Fibroblast of peridontal ligament (primary cell): ENCODE data around the gene GPR87.
A peak's percentile ranks its signal among the peaks of the same experiment; 100 is the strongest.

Source experiments
- DNase-seq: peaks from one replicate; pipeline ENCODE4 v3.0.0-alpha.2; 2010; ENCODE audit errors: extremely low read depth

GPR87 gene

GRCh38 chr3:151315846-151316245, 774 bp downstream of the GPR87 start:
- DNase-seq, result no peak

DNA sequence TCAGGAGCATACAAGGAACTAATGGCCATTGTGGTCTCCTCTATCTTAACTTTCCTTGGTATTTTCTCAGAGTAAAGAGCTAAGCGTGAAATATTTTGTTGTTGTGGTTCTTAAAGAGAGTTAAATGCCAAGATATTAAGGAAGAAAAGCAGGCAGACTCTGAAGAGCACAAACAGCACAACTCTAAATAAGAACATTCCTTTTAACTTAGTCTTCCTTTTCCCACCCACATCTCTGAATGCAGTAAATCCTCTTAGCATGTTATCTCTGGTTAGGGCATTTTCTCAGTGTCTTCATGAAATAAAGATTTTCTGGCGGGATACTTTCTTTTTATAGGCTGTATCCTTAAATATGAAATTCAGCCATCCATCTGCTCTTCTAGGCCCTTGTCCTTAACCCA, 1.5 kb downstream of the GPR87 start:
- no peak for DNase-seq

GRCh38 chr3:151314593-151314992, 2.0 kb downstream of the GPR87 start:
- DNase-seq, result no peak

GRCh38 chr3:151314137-151314536, 2.5 kb downstream of the GPR87 start:
- no peak for DNase-seq

- DNase-seq, result no peak
Observed at GRCh38 chr3:151312972-151313371, 3.6 kb downstream of the GPR87 start.

- DNase-seq, result no peak
Observed at GRCh38 chr3:151309566-151309965, 7.1 kb downstream of the GPR87 start.

GRCh38 chr3:151307583-151308488, 8.8 kb downstream of the GPR87 start:
- peak; percentile 40 for DNase-seq

DNA sequence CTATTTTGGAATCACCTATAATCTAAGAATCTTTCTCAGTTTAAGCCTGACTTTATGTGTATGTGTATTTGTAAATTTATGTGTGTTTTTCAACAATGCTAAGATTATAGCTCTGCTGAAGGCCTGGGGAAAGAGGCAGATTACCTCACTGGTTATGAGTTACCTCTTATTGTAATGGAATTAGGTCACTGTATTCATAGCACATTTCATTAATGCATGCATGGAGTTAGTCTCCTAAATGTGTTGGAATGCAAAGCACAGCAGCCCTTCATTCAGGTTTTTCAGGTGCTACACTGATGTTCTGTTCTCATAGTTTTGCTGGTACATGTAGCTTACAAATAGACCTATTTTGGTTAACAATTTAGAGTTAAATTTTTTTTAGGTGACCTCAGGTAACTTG, 9.5 kb downstream of the GPR87 start:
- DNase-seq, result no peak

DNA sequence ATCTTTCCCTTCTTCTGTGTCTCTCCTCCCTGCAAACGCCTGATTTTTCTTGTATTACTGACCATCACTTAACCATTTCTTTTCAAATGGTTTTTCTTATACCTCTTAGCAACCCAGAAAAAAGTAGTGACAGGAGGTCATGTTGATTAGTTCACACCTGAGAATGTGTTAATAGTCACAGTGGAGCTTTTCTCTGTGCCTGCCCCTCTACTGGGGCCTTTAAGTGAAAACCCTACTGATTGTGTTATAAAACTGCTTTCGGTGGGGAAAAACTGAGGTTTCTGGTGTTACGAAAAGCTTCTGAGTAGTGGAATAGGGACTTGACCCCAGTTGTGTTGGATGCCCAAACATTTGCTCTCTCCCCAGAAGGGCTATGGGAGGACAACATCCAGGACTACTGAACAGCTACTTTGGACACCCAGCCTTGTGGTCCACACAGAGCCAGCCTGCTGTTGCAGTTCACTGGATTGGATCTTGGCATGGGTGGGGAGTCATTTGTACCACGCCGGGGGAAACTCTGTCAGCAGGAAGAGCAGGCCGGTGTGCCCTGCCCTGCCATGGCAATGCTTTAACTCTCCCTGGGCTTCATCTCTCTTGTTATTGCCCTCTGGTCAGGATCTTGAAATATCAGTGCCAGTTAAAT, 10.3 kb downstream of the GPR87 start:
- DNase-seq, result no peak

GRCh38 chr3:151305775-151306151, 10.9 kb downstream of the GPR87 start:
- peak; percentile 30 for DNase-seq

DNA sequence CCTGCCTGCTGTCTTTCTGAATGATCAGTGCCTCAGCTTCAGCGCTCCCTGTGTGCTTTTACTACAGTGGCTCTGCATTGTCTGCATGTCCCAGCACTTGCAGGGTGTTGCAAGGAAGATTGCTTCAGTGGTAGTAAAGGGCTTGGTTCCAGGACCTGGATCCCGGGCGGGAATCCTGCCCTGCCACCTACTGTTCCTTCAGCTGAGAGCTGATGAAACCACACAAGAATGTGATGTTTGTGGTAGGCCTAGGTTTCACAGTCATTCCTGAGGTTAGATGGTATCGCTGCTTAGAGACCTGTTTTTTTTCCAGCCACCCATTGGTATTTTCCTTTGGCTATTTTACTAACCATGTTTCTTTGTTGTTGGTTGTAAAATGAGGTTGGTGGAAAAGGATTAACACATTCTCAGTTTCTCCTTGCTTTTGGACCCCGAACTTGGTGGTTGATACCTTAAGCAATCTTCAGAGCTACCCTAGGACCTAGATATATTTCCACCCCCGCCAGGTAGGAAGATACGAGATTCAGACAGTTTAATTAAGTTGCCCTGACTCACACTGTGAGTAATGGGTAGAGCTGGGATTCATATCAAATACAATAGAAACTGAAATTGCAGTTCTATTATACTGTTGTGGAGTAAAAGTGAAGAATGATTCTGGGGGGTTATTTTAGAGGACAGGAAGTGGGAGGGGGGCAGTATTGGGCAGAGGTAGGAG, 11.4 kb downstream of the GPR87 start:
- peak; percentile 96 for DNase-seq

DNA sequence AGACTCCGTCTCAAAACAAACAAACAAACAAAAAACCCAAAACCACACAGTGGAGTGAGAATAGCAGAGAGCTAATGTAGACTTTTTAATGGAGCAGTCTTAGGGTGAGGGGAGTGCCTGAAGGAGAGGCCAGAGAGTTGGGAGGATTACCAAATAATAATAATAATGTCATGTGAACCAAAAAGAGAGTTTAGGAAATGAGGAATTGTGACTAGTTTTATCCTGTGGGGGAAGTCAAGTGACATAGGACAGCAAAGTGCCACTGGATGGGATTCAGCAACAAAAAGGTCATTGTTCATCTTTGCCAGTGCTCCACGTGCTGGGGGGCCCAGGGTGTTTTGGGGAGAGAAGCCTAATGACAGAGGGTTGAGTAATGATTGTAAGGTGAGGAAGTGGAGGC, 12.9 kb downstream of the GPR87 start:
- DNase-seq, result no peak

DNA sequence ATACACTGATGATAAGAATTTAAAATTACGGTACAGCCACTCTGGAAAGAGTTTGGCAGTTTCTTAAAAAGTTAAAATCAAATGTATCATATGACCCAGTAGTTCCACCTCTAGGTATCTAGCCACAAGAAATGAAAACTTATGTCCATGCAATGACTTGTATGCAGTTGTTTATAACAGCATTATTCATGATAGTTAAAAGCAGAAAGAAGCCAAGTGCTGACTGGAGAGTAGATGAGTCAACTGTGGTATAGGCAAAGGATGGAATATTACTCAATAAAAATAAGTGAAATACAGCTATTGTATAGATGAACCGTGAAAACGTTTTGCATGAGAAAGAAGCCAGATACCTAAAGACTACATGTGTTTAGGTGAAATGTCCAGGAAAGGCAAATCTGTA, 14.8 kb downstream of the GPR87 start:
- peak; percentile 84 for DNase-seq

- DNase-seq, result no peak
Observed at GRCh38 chr3:151300539-151300938, 16.1 kb downstream of the GPR87 start.

- no peak for DNase-seq
Observed at GRCh38 chr3:151299006-151299405, 17.6 kb downstream of the GPR87 start.

GRCh38 chr3:151297429-151297828, 19.2 kb downstream of the GPR87 start:
- no peak for DNase-seq

- DNase-seq, result no peak
Observed at GRCh38 chr3:151296226-151296625, 20.4 kb downstream of the GPR87 start.

GRCh38 chr3:151293127-151293526, 23.5 kb downstream of the GPR87 start:
- DNase-seq, result no peak

DNA sequence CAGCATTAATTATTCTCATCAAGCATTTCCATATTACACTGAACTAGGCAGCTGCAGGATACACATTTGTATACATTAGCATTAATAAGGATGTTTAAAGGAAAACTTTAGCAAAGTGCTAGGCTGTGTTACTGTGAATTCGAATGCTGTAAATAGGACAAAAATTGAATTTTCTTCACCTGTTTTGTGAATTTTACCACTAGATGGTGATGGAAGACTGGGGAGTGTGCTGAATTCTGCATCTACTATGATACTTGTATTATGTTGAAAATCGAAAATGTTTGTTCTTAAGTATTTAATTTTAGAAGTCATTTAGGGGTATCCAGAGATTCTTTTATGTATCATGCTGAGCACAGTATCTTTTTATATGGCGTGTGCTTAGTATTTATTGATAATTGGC, 25.9 kb downstream of the GPR87 start:
- peak; percentile 72 for DNase-seq

DNA sequence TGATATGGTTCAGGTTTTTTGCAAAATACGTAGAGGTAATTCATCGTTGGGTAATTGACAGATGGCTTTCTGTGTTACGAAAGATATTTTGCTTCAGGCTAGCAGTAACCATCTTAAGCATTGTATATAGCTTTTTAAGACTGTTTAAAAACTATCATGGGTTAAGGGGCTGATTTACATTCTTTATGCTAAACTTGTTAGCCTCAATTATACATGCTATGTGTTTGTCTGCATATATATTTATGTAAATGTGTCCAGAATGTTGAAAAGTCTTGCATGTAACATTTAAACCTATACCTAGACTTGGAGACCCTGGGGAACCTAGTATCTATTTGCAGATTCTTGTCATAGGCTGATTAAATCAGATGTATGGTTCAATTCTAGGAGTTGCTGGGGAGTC, 27.2 kb downstream of the GPR87 start:
- DNase-seq, result no peak

GRCh38 chr3:151285940-151286339, 30.7 kb downstream of the GPR87 start:
- DNase-seq, result no peak

- DNase-seq, result peak; percentile 72
Observed at GRCh38 chr3:151283907-151284461, 32.6 kb downstream of the GPR87 start.
